Measurements from ENCODE around the gene SRRM3.
"Not testable (repeated sequence)": the region's sequence is repeated elsewhere in the genome, so short reads cannot be mapped to it uniquely, and the experiment has no call there.

The SRRM3 gene

DNA sequence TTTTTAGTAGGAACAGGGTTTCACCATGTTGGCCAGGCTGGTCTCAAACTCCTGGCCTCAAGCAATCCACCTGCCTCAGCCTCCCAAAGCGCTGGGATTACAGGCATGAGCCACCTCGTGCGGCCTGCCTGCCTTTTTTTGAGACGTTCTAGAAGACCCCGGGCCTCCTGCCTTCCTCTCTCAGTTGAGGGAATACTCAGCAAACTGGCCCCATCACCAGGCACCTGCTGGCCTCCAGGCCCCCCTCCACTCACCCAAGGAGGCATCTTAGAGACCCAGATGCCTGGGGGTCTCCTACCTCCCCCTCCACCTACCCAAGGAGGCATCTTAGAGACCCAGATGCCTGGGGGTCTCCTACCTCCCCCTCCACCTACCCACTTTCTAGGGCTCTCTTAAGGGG is 91.2 kb downstream of the SRRM3 start:
- DNase-seq: not testable (repeated sequence)

DNA sequence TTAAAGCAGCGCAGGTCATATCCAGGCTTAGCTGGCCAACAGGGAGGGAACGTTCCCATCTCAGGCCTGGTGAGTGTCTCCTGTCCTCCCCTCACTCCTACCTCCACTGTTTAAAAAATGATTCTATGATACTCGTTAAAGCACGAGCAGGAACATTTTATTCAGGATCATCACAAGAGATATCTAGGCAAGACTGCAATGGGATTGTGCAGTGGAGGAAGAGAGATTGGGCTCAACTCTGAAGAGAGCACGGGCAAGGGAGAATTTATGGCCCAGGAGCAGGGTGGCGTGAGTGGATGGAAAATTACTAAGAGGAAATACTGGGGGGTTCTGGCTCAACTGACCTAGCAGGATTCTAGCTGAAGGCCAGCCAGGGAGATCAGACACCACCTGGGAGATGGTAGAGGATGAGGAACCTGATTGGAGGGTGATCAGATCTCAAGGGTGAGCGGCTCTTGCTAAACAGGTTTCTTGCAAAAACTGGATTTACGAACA is 91.8 kb downstream of the SRRM3 start:
- DNase-seq: no peak

GRCh38 chr7:76294344-76295024 is 92.8 kb downstream of the SRRM3 start:
- no peak for DNase-seq

DNA sequence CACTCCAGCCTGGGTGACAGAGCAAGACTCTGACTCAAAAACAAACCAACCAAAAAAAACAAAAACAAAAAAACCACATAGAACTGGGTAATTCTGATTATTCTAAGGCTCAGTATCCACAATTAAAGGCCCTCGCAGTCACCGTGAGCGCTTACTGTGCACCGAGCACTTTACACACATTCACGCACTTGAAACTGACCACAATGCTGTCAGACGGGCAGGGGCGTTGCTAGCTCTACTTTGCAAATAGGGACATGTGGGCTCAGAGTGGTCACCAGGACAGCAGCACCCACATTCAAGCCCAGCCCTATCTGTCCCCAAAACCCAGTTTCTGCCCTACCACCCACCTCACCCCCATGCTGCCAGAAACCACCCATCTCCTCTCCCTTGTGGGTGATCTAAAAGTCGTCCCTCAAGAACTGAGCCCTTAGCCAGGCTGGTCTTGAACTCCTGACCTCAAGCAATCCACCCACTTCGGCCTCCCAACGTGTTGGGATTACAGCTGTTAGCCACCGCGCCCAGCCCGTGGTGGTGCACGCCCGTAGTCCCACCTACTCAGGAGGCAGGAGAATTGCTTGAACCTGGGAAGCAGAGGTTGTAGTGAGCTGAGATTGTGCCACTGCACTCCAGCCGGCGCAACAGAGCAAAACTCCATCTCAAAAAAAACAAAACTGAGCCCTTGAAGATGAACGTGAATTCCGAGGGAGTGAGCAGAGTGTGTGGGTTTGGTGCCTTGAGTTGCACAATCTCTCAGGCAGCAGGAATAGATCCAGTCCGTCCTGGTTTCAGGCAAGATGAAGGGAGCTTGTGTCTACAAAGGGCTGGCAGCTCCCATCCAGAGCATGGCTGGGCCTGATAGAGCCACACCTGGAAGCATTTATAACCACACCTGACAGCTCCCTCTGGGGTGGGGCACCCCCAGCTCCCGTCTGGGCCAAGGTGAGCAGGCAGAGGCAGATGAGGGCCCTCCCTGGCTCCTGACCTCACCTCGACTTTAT is 95.3 kb downstream of the SRRM3 start:
- no peak for DNase-seq

GRCh38 chr7:76300166-76300731 is 98.6 kb downstream of the SRRM3 start:
- DNase-seq: no peak

DNA sequence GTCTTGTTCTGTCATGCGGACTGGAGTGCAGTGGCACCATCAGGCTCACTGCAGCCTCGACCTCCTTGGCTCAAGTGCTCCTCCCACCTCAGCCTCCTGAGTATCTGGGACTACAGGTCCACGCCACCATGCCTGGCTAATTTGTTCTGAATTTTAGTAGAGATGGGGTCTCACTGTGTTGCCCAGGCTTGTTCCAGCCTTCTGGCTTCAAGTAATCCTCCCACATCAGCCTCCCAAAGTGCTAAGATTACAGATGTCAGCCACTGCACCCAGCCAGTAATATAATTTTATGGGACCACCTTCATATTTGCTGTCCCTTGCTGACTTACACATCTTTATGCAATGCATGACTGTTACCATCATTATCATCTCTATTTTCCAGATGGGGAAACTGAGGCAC is 99.3 kb downstream of the SRRM3 start:
- DNase-seq: no peak

DNA sequence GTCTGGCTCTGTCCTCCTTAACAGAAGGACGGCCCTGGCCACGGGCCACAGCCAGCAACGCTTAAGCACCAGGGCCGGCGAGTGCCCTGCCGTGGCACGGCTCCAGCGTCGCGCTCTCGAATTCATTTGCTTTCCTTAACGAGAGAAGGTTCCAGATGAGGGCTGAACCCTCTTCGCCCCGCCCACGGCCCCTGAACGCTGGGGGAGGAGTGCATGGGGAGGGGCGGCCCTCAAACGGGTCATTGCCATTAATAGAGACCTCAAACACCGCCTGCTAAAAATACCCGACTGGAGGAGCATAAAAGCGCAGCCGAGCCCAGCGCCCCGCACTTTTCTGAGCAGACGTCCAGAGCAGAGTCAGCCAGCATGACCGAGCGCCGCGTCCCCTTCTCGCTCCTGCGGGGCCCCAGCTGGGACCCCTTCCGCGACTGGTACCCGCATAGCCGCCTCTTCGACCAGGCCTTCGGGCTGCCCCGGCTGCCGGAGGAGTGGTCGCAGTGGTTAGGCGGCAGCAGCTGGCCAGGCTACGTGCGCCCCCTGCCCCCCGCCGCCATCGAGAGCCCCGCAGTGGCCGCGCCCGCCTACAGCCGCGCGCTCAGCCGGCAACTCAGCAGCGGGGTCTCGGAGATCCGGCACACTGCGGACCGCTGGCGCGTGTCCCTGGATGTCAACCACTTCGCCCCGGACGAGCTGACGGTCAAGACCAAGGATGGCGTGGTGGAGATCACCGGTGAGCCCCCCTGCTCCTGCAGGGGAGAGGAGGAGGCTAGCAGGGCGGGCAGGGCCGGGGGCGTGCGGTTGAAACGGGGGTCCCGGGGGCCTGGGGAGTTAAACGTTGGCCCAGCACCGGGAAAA is 100.9 kb downstream of the SRRM3 start, which contains the start of gene HSPB1:
HSPB1 (plus strand) TSS at position 327 of the 855 bp plus-strand sequence; CDS start at position 367, 40 bp downstream.
- peak; percentile 33 for DNase-seq

DNA sequence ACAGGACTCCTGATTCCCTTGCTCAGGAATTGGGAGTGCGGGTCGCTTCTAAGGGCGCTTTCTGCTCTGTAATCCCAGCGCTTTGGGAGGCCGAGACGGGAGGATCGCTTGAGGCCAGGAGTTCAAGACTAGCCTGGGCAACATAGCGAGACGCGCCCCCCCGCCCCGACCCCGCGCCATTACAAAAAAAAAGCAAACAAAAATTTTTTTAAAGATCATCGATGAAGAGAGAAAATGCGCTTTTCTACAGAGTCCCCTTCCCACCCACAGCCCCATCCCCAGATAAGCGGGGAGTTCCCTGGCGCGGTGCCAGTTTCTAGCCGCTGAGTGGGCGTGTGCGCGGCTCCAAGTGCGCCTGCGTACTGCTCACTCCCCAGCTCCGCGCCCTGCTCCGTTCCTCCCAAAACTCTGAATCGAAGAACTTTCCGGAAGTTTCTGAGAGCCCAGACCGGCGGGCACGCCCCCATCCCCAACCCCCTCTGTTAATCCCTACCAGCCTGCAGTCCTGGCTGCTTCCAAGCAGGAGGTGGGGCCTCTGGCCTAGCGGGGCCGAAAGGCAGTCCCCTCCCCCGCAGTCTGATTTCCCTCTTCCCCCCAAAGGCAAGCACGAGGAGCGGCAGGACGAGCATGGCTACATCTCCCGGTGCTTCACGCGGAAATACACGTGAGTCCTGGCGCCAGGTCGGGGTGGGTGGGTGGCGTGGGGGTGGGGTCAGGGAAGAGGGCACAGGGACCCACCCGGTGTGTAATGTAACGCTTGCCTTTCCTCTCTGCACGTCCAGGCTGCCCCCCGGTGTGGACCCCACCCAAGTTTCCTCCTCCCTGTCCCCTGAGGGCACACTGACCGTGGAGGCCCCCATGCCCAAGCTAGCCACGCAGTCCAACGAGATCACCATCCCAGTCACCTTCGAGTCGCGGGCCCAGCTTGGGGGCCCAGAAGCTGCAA is 101.8 kb downstream of the SRRM3 start:
- DNase-seq: peak; percentile 83

DNA sequence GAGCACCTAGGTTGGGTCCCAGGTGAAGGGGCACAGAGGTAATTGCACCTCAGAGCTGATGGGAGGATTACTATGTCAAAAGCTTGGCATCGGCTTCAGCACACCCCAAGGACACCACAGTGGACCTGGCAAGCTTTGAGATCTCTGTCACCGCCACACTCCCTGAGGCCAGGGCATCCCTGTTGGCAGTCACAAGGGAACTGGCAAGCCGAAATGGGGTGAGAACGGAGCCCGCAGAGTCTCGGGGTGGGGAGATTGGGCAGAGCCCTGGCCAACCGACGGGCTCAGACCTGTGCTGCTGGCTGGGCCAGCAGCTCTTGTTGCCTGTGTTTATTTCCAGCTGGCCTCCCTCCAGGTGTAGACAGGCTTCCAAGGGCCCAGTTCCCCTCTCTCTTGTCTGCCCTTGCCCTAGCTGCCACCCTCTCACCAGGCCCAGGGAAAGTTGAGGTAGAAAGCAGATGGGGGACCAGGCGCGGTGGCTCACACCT is 103.2 kb downstream of the SRRM3 start:
- DNase-seq: no peak

- not testable (repeated sequence) for DNase-seq
These were observed 107.2 kb downstream of the SRRM3 start for GRCh38 chr7:76308874-76309273.

- DNase-seq: not testable (repeated sequence)
These were observed 107.8 kb downstream of the SRRM3 start for GRCh38 chr7:76309341-76310101.

GRCh38 chr7:76310102-76310957 is 108.6 kb downstream of the SRRM3 start:
- DNase-seq: no peak

DNA sequence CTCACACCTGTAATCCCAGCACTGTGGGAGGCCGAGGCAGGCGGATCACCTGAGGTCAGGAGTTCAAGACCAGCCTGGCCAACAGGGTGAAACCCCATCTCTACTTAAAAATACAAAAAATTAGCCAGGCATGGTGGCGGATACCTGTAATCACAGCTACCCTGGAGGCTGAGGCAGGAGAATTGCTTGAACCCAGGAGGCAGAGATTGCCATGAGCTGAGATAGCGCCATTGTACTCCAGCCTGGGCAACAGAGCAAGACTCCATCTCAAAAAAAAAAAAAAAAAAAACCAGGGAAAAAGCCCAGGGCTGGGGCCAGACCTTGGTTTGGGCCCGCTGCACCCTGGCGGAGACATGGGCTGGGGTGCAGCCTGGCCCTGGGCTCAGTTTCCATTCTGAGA is 110.1 kb downstream of the SRRM3 start:
- DNase-seq: not testable (repeated sequence)

GRCh38 chr7:76314042-76314721 is 112.5 kb downstream of the SRRM3 start:
- DNase-seq: peak; percentile 91

DNA sequence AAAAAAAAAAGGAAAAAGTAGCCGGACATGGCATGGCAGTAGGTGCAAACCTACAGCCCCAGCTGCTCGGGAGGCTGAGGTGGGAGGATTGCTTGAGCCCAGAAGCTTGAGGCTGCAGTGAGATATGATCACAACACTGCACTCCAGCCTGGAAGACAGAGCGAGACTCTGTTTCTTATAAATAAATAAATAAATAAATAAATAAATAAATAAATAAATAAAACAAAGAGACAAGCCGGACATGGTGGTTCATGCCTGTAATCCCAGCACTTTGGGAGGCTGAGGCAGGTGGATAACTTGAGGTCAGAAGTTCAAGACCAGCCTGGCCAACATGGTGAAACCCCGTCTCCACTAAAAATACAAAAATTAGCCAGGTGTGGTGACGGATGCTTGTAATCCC is 113.0 kb downstream of the SRRM3 start:
- not testable (repeated sequence) for DNase-seq

DNA sequence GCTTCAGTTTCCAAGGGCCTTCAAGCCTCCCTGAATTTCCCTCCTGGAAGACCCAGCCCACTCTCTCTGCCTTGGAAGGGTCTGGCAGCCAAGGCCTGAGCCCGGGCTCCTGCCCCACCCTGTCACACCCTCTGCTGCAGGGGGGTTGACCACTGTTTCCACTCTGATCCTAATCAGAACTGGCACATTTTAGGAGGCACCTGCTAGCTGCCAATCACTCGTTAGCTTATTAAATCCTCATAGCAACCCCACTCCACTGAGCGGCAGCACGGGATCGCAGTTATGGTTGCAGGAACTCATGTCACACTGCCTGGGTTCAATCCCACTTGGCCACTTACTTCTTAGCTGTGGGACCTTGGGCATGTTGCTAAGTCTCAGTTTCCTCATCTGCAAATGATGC is 113.7 kb downstream of the SRRM3 start:
- DNase-seq: no peak

GRCh38 chr7:76316984-76317781 is 115.5 kb downstream of the SRRM3 start:
- DNase-seq: no peak
